Peyer's patch (tissue), 4 donors: ENCODE results near the gene ZNF764. TPM values are rescaled to one million over a fixed set of nuclear protein-coding genes. Genes with fewer than 3 reads are reported as not detected.

Source experiments
- DNase-seq, 3 donors: peaks; one replicate each; pipeline ENCODE4 v3.0.0-alpha.2; 2017 to 2019
- H3K27ac ChIP-seq, 4 donors: fragments of 200-600 bp; sonication (generic); one replicate each; pipeline ENCODE4 v1.5.1; 2016 to 2019
- H3K27me3 ChIP-seq, 2 donors: fragments of 200-600 bp; sonication (generic); one replicate each; pipeline ENCODE4 v1.5.1; 2019
- H3K36me3 ChIP-seq, 3 donors: fragments of 200-600 bp; sonication (generic); one replicate each; pipeline ENCODE4 v1.5.1; 2016 to 2019
- H3K4me1 ChIP-seq, 4 donors: fragments of 200-600 bp; sonication (generic); one replicate each; pipeline ENCODE4 v1.5.1; 2016 to 2019
- H3K4me3 ChIP-seq, 4 donors: fragments of 200-600 bp; sonication (generic); 1 replicate in 3 of 4; 2 replicates in 1 of 4; pipeline ENCODE4 v1.5.1; 2016 to 2019; ENCODE audit warnings: mild to moderate bottlenecking in 1 of 4
- H3K9me3 ChIP-seq, 4 donors: fragments of 200-600 bp; sonication (generic); one replicate each; pipeline ENCODE4 v1.5.1; 2016 to 2019; ENCODE audit warnings: mild to moderate bottlenecking in 1 of 4
- CTCF ChIP-seq, 6 experiments: fragments of 450-650 bp in 4 of 6; fragments of 200-600 bp in 2 of 6; sonication (generic) in 1 of 6; IDR thresholded peaks; one replicate each; pipeline ENCODE4 v1.5.1; 2017 to 2019; ENCODE audit warnings: antibody characterized with exemption in 6 of 6, mild to moderate bottlenecking in 3 of 6, moderate library complexity in 1 of 6
- POLR2A ChIP-seq, 2 donors: fragments of 450-650 bp; IDR thresholded peaks; one replicate each; pipeline ENCODE4 v1.5.1; 2017; ENCODE audit warnings: antibody characterized with exemption in 2 of 2, mild to moderate bottlenecking in 2 of 2, moderate library complexity in 2 of 2
- small RNA-seq, 2 donors: library from RNA; depleted of rRNA; stranded (forward); fragments of <200 nt; gene quantifications; one replicate each; pipeline ENCODE3, GENCODE V24; 2016
- total RNA-seq, 4 donors: library from RNA; depleted of rRNA; stranded (reverse); fragments of >200 nt; gene quantifications; one replicate each; pipeline ENCODE4 v1.1.0, GENCODE V29; 2016

ZNF764 gene
- total RNA-seq, 4 donors from 2014 or later: 5.8 to 22.5 (median 19.8) TPM

GRCh38 chr16:30518552-30518951, 39.6 kb downstream of the ZNF764 start:
- no peak for TF ChIP-seq POLR2A (IDR thresholded peaks at IDR 0.05)
- TF ChIP-seq CTCF (IDR thresholded peaks at IDR 0.05): no peak
- DNase-seq: no peak
- Histone ChIP-seq H3K4me1 (peaks cover 0 to 9% (median 2%) of the 10 kb centered on the region in 4 donors), H3K27me3 (no peaks in the 10 kb centered on the region), H3K9me3 (no peaks in the 10 kb centered on the region), H3K4me3 (no peak overlapping the region), H3K27ac (no peak overlapping the region), H3K36me3 (peaks cover 0 to 6% (median 0%) of the 10 kb centered on the region in 3 donors)

- DNase-seq: no peak
- Histone ChIP-seq H3K36me3 (peaks cover 0 to 6% (median 0%) of the 10 kb centered on the region in 3 donors), H3K27me3 (no peaks in the 10 kb centered on the region), H3K4me3 (no peak overlapping the region), H3K27ac (no peak overlapping the region), H3K9me3 (no peaks in the 10 kb centered on the region), H3K4me1 (no peaks in the 10 kb centered on the region)
- no peak for TF ChIP-seq POLR2A (IDR thresholded peaks at IDR 0.05)
- no peak for TF ChIP-seq CTCF (IDR thresholded peaks at IDR 0.05)
Observed at GRCh38 chr16:30515275-30515674, 42.9 kb downstream of the ZNF764 start.

DNA sequence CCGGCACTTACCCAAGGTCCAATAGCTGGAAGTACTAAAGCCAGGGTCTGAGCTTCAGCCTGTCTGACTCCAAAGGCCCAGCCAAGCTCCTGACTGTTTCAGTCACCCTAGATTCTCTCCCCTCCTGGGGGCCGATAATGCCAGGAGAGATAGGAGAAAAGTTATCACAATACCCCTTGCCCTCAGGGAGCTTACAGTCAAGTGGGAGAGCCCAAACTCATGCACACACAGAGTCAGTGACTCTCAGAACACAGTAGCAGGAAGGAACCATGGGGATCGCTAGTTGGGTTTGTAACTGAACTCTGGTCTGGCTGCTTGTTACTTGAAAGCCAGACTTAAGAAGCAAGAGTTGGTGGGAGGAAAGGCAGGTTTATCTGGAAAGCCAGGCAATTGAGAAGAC, 46.7 kb downstream of the ZNF764 start:
- H3K9me3 ChIP-seq: no peaks in the 10 kb centered on the region
- H3K4me1 ChIP-seq: no peaks in the 10 kb centered on the region
- no peak for DNase-seq
- TF ChIP-seq POLR2A (IDR thresholded peaks at IDR 0.05) (no peak), CTCF (IDR thresholded peaks at IDR 0.05) (no peak)
- no peak overlapping the region for H3K27ac ChIP-seq
- H3K36me3 ChIP-seq: peaks cover 0 to under 1% (median 0%) of the 10 kb centered on the region in 3 donors
- H3K27me3 ChIP-seq: no peaks in the 10 kb centered on the region
- no peak overlapping the region for H3K4me3 ChIP-seq

DNA sequence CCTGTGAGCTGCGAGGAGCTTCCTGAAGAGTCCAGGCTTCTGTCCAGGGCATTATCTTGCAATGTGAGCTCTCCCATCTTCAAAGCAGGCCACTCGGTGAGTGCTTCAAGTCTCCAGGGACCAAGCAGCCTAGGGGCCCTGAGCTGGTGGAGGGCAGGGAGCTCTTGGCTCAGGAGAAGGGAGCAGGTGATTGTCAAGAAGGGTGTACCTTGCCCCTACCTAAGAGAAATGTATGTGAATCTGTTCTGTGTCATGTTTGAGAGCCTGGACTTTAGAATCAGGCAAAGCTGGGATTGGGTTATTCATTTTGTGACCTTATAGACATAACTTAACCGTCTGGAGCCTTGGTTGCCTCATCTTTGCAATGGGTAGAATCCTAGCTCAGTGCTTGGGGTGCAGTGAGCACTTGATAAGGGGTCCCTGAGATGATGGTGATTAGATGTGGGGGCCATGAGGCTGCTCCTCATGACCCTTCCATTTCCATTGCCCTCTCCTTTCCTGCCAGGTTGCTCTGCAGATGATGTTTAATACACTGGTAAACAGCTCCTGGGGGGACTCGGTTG, 47.7 kb downstream of the ZNF764 start:
- no peak for DNase-seq
- no peak for TF ChIP-seq CTCF (IDR thresholded peaks at IDR 0.05)
- TF ChIP-seq POLR2A (IDR thresholded peaks at IDR 0.05): no peak
- H3K9me3 ChIP-seq: no peaks in the 10 kb centered on the region
- peak overlapping the region in 2 of 4 donors; percentile 48 to 67 for H3K27ac ChIP-seq
- no peaks in the 10 kb centered on the region for H3K27me3 ChIP-seq
- no peaks in the 10 kb centered on the region for H3K4me1 ChIP-seq
- no peaks in the 10 kb centered on the region for H3K36me3 ChIP-seq
- H3K4me3 ChIP-seq: no peak overlapping the region

GRCh38 chr16:30509081-30509765, 49.0 kb downstream of the ZNF764 start:
- no peaks in the 10 kb centered on the region for H3K27me3 ChIP-seq
- no peaks in the 10 kb centered on the region for H3K36me3 ChIP-seq
- DNase-seq: no peak
- H3K9me3 ChIP-seq: no peaks in the 10 kb centered on the region
- H3K4me1 ChIP-seq: no peaks in the 10 kb centered on the region
- TF ChIP-seq CTCF (IDR thresholded peaks at IDR 0.05): no peak
- TF ChIP-seq POLR2A (IDR thresholded peaks at IDR 0.05): no peak
- no peak overlapping the region for H3K4me3 ChIP-seq
- H3K27ac ChIP-seq: no peak overlapping the region

Small RNAs within 50 kb of the gene (small RNA-seq; reads per million reads assigned to genes)
- gene AC093249.4 (0 reads per million in 2 donors), gene MIR4518 (0 reads per million in 2 donors)

Other genes with a start within 250 kb of the ZNF764 start
- 10 to 100 TPM; 32.2 to 39.9 (median 35.3) TPM for gene CD2BP2, start 203.1 kb downstream of the ZNF764 start, total RNA-seq
- gene TBC1D10B, start 187.9 kb downstream of the ZNF764 start, total RNA-seq: 10 to 100 TPM; 37.1 to 58.2 (median 48.9) TPM
- gene MYL11, start 183.6 kb downstream of the ZNF764 start, total RNA-seq: not detected
- 10 to 100 TPM in 2 of 4 donors, 1 to 10 TPM in 2; 7.2 to 65.2 (median 9.8) TPM for gene SEPTIN1, start 175.8 kb downstream of the ZNF764 start, total RNA-seq
- gene ZNF48, start 163.0 kb downstream of the ZNF764 start, total RNA-seq: 1 to 10 TPM; 4.2 to 9.7 (median 7.1) TPM
- gene ZNF771, start 150.8 kb downstream of the ZNF764 start, total RNA-seq: 10 to 100 TPM in 2 of 4 donors, 1 to 10 TPM in 2; 5.4 to 15.7 (median 8.5) TPM
- 10 to 100 TPM; 20.7 to 33.3 (median 27.6) TPM for gene DCTPP1, start 128.3 kb downstream of the ZNF764 start, total RNA-seq
- 100 to 1,000 TPM in 2 of 4 donors, 10 to 100 TPM in 2; 47.9 to 130 (median 106) TPM for gene SEPHS2, start 112.5 kb downstream of the ZNF764 start, total RNA-seq
- gene ITGAL, start 85.6 kb downstream of the ZNF764 start, total RNA-seq: 10 to 100 TPM in 3 of 4 donors, 1 to 10 TPM in 1; 4.3 to 52.0 (median 13.0) TPM
- gene ZNF768, start 31.8 kb downstream of the ZNF764 start, total RNA-seq: 10 to 100 TPM; 19.8 to 64.8 (median 54.1) TPM
- gene ZNF747, start 23.5 kb downstream of the ZNF764 start, total RNA-seq: 10 to 100 TPM; 12.4 to 22.8 (median 19.1) TPM
- 10 to 100 TPM; 38.6 to 53.3 (median 41.1) TPM for gene ZNF688, start 13.3 kb upstream of the ZNF764 start, total RNA-seq
- gene ZNF785, start 27.3 kb upstream of the ZNF764 start, total RNA-seq: 10 to 100 TPM; 13.7 to 55.0 (median 29.3) TPM
- 10 to 100 TPM in 2 of 4 donors, 1 to 10 TPM in 2; 7.5 to 12.5 (median 9.9) TPM for gene ZNF689, start 52.0 kb upstream of the ZNF764 start, total RNA-seq
- 100 to 1,000 TPM in 1 of 4 donors, 10 to 100 TPM in 3; 45.5 to 107 (median 65.0) TPM for gene PRR14, start 92.6 kb upstream of the ZNF764 start, total RNA-seq
- 100 to 1,000 TPM in 1 of 4 donors, 10 to 100 TPM in 3; 51.2 to 167 (median 72.2) TPM for gene FBRS, start 100.1 kb upstream of the ZNF764 start, total RNA-seq
- gene SRCAP, start 140.8 kb upstream of the ZNF764 start, total RNA-seq: 100 to 1,000 TPM in 1 of 4 donors, 10 to 100 TPM in 3; 50.4 to 109 (median 81.8) TPM
- gene PHKG2, start 190.1 kb upstream of the ZNF764 start, total RNA-seq: 10 to 100 TPM; 38.9 to 94.1 (median 57.7) TPM
- 10 to 100 TPM in 1 of 4 donors, 1 to 10 TPM in 3; 2.9 to 17.3 (median 4.2) TPM for gene CFAP119, start 203.7 kb upstream of the ZNF764 start, total RNA-seq
- gene RNF40, start 203.9 kb upstream of the ZNF764 start, total RNA-seq: 100 to 1,000 TPM in 1 of 4 donors, 10 to 100 TPM in 3; 45.0 to 115 (median 73.0) TPM
- gene ZNF629, start 228.8 kb upstream of the ZNF764 start, total RNA-seq: 10 to 100 TPM; 10.9 to 28.7 (median 19.0) TPM